SK-N-SH (cell line): Measurements from ENCODE around the gene KLF15.

Experiments
- FOXM1 ChIP-seq: IDR thresholded peaks from 2 replicates; pipeline ENCODE4 v1.4.0; 2012; ENCODE audit warnings: low read depth, mild to moderate bottlenecking
- JUND ChIP-seq: IDR thresholded peaks from 2 replicates; pipeline ENCODE4 v1.4.0; 2012
- MXI1 ChIP-seq: IDR thresholded peaks from 2 replicates; pipeline ENCODE4 v1.6.1; 2012; ENCODE audit warnings: mild to moderate bottlenecking, low read depth, low read length, improper control_type of control experiment
- RAD21 ChIP-seq: IDR thresholded peaks from 2 replicates; pipeline ENCODE4 v1.6.1; 2012; ENCODE audit warnings: mild to moderate bottlenecking, low read length
- TAF1 ChIP-seq: IDR thresholded peaks from 2 replicates; pipeline ENCODE4 v1.6.1; 2012; ENCODE audit warnings: low read depth, mild to moderate bottlenecking, low read length, moderate library complexity, borderline replicate concordance
- TEAD4 ChIP-seq: IDR thresholded peaks from 2 replicates; pipeline ENCODE4 v1.4.0; 2012; ENCODE audit warnings: mild to moderate bottlenecking, borderline replicate concordance; ENCODE audit not compliant: insufficient read depth
- YY1 ChIP-seq: IDR thresholded peaks from 2 replicates; pipeline ENCODE4 v1.4.0; 2012; ENCODE audit warnings: low read depth, mild to moderate bottlenecking
- TF ChIP-seq, protein P1 (sequence below): fragments of 200-600 bp; sonication (generic); IDR thresholded peaks from 2 replicates; pipeline ENCODE4 v1.6.1; 2017; ENCODE audit warnings: antibody characterized with exemption, mild to moderate bottlenecking, moderate library complexity
- TF ChIP-seq, protein P2 (sequence below): IDR thresholded peaks from 2 replicates; pipeline ENCODE4 v1.4.0; 2012; ENCODE audit warnings: low read depth, borderline replicate concordance
- TF ChIP-seq, protein P3 (sequence below): IDR thresholded peaks from 2 replicates; pipeline ENCODE4 v1.4.0; 2012; ENCODE audit warnings: low read depth

DNA sequence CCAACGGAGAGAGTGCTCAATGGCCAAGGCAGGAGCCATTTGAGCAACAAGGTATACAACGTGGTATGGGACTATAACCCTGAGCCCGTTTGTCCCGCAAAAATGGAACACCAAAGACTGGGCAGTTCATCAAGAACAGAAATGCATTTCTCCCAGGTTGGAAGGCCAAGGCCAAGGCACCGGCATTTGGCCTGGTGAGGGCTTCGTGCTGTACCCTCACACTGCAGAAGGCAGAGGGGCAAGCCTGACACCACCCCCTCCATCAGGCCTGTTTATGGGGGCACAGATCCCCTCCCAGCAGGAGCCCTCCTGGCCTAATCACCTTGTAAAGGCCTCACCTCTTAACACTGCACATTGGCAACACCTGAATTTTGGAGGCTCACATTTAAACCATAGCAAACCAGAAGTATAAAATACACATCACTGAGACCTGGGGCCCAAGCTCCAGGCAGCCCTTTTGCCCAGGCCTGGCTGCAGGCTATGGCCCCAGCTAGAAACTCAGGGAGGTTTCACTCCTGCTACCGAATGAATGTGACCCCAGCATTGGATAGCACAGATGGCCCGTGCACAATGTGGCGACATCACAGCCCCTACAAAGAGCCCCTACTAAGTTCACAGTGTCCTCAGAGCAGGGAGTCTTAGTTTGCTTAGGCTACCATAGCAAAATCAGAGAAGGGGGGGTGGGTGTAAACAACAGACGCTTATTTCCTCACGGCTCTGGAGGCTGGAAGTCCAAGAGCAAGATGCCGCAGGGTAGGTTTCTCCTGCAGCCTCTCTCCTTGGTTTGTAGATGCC is 47.1 kb downstream of the KLF15 start:
- TF ChIP-seq, protein P1, sequence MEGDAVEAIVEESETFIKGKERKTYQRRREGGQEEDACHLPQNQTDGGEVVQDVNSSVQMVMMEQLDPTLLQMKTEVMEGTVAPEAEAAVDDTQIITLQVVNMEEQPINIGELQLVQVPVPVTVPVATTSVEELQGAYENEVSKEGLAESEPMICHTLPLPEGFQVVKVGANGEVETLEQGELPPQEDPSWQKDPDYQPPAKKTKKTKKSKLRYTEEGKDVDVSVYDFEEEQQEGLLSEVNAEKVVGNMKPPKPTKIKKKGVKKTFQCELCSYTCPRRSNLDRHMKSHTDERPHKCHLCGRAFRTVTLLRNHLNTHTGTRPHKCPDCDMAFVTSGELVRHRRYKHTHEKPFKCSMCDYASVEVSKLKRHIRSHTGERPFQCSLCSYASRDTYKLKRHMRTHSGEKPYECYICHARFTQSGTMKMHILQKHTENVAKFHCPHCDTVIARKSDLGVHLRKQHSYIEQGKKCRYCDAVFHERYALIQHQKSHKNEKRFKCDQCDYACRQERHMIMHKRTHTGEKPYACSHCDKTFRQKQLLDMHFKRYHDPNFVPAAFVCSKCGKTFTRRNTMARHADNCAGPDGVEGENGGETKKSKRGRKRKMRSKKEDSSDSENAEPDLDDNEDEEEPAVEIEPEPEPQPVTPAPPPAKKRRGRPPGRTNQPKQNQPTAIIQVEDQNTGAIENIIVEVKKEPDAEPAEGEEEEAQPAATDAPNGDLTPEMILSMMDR = no peak
- TF ChIP-seq, protein P2, sequence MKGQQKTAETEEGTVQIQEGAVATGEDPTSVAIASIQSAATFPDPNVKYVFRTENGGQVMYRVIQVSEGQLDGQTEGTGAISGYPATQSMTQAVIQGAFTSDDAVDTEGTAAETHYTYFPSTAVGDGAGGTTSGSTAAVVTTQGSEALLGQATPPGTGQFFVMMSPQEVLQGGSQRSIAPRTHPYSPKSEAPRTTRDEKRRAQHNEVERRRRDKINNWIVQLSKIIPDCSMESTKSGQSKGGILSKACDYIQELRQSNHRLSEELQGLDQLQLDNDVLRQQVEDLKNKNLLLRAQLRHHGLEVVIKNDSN = no peak
- TF ChIP-seq MXI1 (no peak), RAD21 (no peak), FOXM1 (no peak), YY1 (no peak), TEAD4 (no peak), JUND (no peak), TAF1 (no peak)
- TF ChIP-seq, protein P3, sequence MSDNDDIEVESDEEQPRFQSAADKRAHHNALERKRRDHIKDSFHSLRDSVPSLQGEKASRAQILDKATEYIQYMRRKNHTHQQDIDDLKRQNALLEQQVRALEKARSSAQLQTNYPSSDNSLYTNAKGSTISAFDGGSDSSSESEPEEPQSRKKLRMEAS = no peak
